ENCODE data around the gene CD276. TPM values are rescaled to one million over a fixed set of nuclear protein-coding genes. Genes with fewer than 3 reads are reported as not detected.

CD276 gene
- total and polyA plus RNA-seq, 7 donors = 7.3 to 15.0 (median 8.9) TPM

DNA sequence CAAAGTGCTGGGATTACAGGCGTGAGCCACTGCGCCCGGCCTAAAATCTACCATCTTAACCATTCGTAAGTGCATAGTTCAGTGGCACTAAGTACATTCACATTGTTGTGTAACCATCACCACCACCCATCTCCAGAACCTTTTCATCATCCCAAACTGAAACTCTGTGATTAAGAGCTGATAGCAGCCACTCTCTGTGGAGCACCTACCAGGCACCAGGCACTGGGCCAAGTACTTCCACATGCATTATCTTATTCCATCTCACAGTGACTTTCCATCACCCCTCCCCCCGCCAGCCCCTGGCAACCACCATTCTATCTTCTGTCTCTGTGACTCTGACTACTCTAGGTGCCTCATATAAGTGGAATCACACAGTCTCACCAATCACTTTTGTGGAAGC is 71.3 kb downstream of the CD276 start:
- 92 to 95% (median 94%) methylated on average over 5 of the region's 5 CpGs for WGBS, 3 donors
- Histone ChIP-seq H3K27me3 (ENCODE audit: insufficient read depth in 3 of 3, low read length in 2 of 3) (peaks cover 0 to 64% (median 6%) of the 10 kb centered on the region in 3 donors), H3K4me1 (no peaks in the 10 kb centered on the region), H3K36me3 (ENCODE audit: insufficient read depth in 1 of 2, low read depth in 1 of 2) (no peaks in the 10 kb centered on the region), H3K9me3 (no peaks in the 10 kb centered on the region), H3K4me3 (no peak overlapping the region), H3K27ac (no peak overlapping the region)
- intact Hi-C loops (cut with DNase I) = no loop called here
- no peak for ATAC-seq
- TF ChIP-seq, protein P1, sequence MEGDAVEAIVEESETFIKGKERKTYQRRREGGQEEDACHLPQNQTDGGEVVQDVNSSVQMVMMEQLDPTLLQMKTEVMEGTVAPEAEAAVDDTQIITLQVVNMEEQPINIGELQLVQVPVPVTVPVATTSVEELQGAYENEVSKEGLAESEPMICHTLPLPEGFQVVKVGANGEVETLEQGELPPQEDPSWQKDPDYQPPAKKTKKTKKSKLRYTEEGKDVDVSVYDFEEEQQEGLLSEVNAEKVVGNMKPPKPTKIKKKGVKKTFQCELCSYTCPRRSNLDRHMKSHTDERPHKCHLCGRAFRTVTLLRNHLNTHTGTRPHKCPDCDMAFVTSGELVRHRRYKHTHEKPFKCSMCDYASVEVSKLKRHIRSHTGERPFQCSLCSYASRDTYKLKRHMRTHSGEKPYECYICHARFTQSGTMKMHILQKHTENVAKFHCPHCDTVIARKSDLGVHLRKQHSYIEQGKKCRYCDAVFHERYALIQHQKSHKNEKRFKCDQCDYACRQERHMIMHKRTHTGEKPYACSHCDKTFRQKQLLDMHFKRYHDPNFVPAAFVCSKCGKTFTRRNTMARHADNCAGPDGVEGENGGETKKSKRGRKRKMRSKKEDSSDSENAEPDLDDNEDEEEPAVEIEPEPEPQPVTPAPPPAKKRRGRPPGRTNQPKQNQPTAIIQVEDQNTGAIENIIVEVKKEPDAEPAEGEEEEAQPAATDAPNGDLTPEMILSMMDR (IDR thresholded peaks at IDR 0.05) = no peak
- no peak for DNase-seq

DNA sequence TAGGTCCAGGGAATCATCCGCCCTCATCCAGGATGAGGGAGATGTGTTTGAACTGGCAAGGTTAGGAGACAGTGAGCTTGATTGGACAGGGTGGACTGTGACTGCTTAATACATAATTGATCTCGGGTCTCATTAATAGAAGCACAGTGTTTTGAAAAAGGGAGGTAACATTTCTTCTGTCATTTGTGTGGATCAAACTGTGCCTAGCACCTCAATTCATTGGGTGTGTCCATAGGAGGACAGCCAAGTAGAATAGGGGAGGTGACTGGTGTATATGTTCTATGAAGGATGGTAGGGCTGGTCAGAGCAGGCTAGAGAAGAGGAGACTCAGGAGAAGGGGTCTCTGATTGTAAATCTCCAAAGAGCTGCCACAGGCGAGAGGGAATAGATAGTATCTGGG is 71.8 kb downstream of the CD276 start:
- TF ChIP-seq, protein P1 (IDR thresholded peaks at IDR 0.05) = no peak
- Histone ChIP-seq H3K27me3 (ENCODE audit: insufficient read depth in 3 of 3, low read length in 2 of 3) (peaks cover 0 to 67% (median 6%) of the 10 kb centered on the region in 3 donors), H3K36me3 (ENCODE audit: insufficient read depth in 1 of 2, low read depth in 1 of 2) (no peaks in the 10 kb centered on the region), H3K4me3 (no peak overlapping the region), H3K4me1 (no peaks in the 10 kb centered on the region), H3K9me3 (no peaks in the 10 kb centered on the region), H3K27ac (no peak overlapping the region)
- intact Hi-C loops (cut with DNase I) = no loop called here
- 84 to 94% (median 91%) methylated on average over 3 of the region's 3 CpGs for WGBS, 3 donors
- no peak for ATAC-seq
- no peak for DNase-seq

DNA sequence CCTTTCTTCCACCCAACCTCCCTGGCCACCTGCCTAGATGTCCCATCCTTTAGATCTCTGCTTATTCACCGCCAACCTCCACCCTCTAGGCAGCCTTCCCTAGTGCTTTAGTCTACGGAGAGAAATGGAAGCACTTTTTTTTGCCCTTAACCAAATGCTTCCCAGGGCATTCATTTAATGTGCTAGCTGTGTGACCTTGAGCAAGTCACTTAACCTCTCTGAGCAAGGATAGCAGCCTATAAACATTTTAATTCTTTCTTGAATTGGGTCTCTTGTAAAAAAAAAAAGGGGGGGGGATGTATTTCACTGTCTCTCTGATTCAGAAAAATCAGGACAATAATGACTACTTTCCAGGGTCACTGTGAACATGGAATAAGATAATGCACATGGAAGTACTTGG is 72.2 kb downstream of the CD276 start:
- H3K36me3 ChIP-seq (ENCODE audit: insufficient read depth in 1 of 2, low read depth in 1 of 2) = no peaks in the 10 kb centered on the region
- TF ChIP-seq, protein P1 (IDR thresholded peaks at IDR 0.05) = no peak
- intact Hi-C loops (cut with DNase I) = no loop called here
- no peak for ATAC-seq
- no peak for DNase-seq
- H3K4me1 ChIP-seq = no peaks in the 10 kb centered on the region
- H3K27me3 ChIP-seq (ENCODE audit: insufficient read depth in 3 of 3, low read length in 2 of 3) = peaks cover 0 to 66% (median 6%) of the 10 kb centered on the region in 3 donors
- H3K4me3 ChIP-seq = no peak overlapping the region
- no peaks in the 10 kb centered on the region for H3K9me3 ChIP-seq
- WGBS, 3 donors = 60 to 69% (median 64%) methylated on average over 2 of the region's 2 CpGs
- H3K27ac ChIP-seq = no peak overlapping the region

DNA sequence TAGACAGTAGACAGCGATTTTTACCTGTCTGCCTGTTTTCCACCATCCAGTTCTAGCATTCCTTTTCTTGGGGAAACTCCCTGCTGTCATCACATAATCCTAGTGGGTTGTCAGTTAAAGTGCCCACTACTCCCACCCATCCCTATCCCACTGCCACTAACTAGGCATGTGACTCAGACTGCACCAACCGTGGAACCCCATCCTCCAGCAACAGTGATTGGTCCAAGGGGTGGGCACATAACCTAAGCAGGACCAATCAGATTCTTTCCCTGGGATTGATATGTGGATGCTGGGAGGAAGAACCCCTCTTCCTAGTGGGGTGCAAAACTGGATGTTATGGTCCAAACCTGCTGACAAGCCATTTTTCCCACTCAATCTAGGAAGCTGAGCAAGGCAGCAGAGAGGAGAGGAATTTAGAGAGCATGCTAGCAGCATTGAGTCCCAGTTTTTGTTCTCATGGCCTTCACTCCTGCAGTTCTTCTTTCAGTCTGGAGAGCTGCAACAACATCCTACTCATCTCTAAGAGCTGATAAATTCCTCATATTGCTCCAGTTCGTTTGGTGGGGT is 72.8 kb downstream of the CD276 start:
- H3K4me3 ChIP-seq = no peak overlapping the region
- no peak overlapping the region for H3K27ac ChIP-seq
- no peak for DNase-seq
- WGBS, 3 donors = 46 to 51% (median 50%) methylated on average over 3 of the region's 3 CpGs
- H3K27me3 ChIP-seq (ENCODE audit: insufficient read depth in 3 of 3, low read length in 2 of 3) = peaks cover 0 to 63% (median 6%) of the 10 kb centered on the region in 3 donors
- H3K36me3 ChIP-seq (ENCODE audit: insufficient read depth in 1 of 2, low read depth in 1 of 2) = no peaks in the 10 kb centered on the region
- ATAC-seq = no peak
- H3K9me3 ChIP-seq = no peaks in the 10 kb centered on the region
- TF ChIP-seq, protein P1 (IDR thresholded peaks at IDR 0.05) = no peak
- H3K4me1 ChIP-seq = no peaks in the 10 kb centered on the region
- intact Hi-C loops (cut with DNase I) = no loop called here

DNA sequence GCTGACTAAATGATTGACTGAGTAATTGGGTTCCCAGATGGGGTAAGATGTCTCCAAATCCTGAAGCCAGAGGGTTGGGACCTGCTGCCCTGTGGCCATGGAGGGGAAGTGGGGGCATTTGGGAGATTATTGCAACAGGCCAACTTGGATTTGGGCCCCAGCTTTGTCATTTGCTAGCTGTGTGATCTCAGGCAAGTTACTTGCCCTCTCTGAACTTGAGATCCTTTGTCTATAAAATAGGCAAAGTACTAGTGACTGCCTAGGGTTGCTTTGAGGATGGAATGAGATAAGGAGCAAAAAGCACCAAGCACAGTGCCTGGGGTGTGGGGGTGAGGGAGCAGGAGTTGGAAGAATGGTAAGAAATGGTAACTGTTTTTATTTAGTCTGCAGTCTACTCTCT is 73.4 kb downstream of the CD276 start:
- Histone ChIP-seq H3K27me3 (ENCODE audit: insufficient read depth in 3 of 3, low read length in 2 of 3) (peaks cover 0 to 63% (median 2%) of the 10 kb centered on the region in 3 donors), H3K4me1 (no peaks in the 10 kb centered on the region), H3K27ac (no peak overlapping the region), H3K9me3 (no peaks in the 10 kb centered on the region), H3K36me3 (ENCODE audit: insufficient read depth in 1 of 2, low read depth in 1 of 2) (no peaks in the 10 kb centered on the region), H3K4me3 (no peak overlapping the region)
- TF ChIP-seq, protein P1 (IDR thresholded peaks at IDR 0.05) = no peak
- intact Hi-C loops (cut with DNase I) = no loop called here
- DNase-seq (no peak), ATAC-seq (no peak)

All from psoas muscle (tissue), 8 donors.